HG02884 (cell line): ENCODE data around the gene COPG2.

ENCODE experiments used
- ATAC-seq: cut with Tn5 transposase; IDR thresholded peaks from one replicate; pipeline ENCODE4 v1.9.1; 2021; ENCODE audit warnings: mild to moderate bottlenecking, moderate library complexity; ENCODE audit not compliant: unreplicated experiment

COPG2 gene

GRCh38 chr7:130506358-130506757, 162.2 kb downstream of the COPG2 start:
- ATAC-seq, result no peak

GRCh38 chr7:130505753-130506152, 162.8 kb downstream of the COPG2 start:
- ATAC-seq, result no peak

DNA sequence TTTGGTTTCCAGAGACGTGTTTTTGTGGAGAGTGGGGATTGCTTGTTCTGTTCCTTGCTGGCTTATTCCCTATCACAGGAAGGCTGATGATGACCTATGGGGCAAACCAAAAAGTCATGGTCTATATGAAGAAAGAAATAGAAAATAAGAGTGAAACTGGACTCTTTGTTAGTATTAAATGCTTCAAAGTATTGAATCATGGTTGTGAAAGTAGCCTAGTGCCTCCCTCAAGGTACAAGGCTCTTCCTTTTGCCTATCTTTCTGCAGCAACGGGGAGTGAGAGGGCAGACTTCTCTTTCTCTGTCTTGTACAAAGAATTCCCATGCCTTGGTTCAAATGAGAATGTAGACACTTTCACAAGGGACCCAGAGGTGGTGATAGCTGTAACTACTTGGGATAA, 167.6 kb downstream of the COPG2 start:
- ATAC-seq, result no peak

DNA sequence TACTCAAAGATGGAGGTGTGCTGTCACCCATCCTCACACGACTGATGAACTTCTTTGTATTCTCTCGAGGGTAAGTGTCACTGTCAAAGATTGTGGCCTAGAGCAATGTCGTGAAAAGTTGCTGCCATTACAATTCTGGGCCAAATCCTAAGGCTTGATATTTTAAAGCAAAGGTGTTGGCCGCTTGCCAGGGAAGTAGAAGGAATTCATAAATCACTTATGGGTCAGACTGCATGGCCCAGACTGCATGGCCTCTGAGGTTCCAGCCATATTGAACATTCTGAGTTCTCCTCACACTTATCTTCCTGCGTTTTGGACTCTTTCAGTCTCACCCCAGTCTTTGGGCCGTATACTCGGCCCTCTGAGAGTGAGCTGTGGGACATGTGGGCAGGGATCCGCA, 168.1 kb downstream of the COPG2 start:
- no peak for ATAC-seq

DNA sequence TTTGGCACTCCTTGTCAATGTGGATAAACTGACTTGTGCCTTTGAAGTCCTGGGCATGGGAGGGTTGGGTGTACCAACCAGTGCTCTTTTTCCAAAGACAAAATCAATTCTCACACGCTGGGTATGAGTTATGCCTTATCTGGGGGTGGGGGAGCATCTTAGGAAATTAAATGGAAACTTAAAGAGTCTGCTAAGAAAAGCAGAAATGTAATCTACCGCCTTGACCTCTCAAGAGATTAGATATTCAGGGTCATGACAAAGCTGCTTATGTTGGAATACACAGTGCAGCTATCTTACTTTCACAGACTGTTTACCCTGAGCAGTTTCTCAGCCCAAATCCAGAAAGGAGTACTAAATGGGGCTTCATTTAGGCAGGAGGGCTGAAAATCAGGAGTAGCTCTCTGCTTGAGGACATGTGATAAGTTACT, 174.1 kb downstream of the COPG2 start:
- no peak for ATAC-seq

- no peak for ATAC-seq
Measured at GRCh38 chr7:130493275-130493873, 175.2 kb downstream of the COPG2 start.

DNA sequence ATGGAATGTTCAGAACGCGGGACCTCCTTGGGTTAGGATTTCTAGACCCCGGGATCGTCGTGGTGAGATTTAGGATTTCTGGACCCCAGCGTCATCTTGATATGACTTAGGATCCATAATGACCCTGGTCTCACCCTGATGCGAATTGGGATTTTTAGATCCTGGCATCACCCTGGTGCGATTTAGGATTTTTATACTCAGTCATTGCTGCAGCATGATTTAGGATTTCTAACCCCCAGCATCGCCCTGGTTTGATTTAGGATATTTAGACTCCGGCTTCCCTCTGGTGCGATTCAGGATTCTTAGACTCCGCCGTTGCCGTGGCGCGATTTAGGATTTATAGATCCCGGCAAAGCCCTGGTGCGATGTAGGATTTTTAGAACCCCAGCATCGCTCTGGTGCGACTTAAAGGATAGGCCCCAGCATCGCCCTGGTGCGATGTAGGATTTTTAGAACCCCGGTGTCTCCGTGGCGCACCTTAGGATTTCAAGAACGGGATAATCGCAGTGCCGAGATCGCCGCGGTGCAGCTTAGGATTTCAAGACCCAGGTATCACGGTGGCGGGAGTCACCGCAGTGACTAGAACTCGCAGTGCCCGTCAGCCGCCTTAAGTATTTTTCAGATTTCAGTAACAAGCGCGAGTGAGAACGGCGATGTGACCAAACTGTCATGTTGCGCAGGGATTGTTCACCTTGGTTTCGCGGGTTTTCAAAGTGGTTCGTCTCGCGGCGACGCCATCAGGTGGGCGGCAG, 175.8 kb downstream of the COPG2 start:
- ATAC-seq, result no peak

- ATAC-seq, result no peak
Measured at GRCh38 chr7:130491841-130492522, 176.6 kb downstream of the COPG2 start, which contains the start of gene MEST. MEST (plus strand) TSS chr7:130492085; CDS start chr7:130492314, 229 bp downstream.

DNA sequence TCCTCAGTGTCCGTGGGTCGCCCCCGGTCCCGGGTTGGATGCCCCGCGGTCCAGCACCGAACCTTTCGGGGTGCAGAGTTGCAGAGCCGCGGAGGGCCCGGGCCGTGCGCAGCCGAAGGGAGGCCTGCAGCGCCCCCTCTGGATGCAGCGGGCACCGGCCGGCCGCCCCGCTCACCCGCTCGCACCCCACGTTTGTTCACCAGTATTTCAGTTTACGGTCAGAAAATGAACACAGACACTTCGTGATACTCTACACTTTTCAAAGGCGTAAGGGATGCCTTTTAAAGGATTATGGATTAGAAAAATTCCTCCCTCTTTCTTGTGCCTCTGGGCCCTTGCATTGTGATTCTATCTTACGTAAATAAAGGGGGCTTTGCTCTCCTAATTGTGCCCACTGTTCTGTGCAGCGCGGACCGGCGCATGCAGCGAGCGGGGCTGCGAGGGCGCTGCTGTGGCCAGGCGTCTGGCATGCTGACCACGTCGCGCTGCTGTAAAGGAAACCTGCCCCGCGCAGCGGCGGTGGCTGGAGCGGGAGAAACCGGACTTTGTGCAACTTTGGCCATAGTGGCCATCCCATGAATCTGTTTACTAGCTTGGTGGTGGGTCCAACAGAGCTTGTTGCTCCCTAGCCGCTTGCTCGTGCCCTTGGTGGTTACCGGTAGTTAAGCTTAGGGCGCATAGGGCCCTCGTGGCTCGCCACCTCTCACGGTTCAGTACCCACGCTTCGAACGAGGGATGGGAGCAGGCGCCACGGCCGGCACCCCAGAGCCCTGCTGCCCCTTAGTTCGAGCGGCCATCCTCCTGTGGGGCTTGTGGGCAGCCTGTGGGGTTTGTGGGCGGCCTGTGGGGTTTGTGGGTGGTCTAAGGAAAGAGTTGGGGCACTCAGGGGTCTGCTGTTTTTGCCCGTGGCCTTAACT, 177.4 kb downstream of the COPG2 start:
- ATAC-seq, result no peak

DNA sequence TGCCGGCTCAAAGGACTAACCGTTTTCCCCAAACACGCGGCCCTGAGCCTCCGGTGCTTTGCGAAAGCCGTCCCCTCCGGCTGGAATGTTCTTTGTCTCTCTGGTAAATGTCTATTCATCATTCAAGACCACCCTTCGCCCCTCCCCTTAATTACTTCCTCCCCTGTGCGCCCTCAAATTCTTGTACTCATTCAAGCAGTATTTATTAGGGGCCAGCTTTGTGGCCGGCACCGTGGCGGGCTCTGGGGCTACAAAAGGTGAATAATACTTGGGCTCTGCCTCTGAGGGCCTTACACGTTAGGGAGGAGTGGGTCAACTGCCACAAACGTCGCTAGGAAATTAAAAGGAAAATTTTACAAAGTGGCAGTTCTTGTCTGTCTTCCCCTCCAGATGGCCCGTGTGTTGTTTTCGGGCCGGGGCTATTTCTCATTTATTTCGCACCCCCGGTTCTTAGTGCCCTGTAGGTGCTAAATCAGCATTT, 178.2 kb downstream of the COPG2 start:
- no peak for ATAC-seq

DNA sequence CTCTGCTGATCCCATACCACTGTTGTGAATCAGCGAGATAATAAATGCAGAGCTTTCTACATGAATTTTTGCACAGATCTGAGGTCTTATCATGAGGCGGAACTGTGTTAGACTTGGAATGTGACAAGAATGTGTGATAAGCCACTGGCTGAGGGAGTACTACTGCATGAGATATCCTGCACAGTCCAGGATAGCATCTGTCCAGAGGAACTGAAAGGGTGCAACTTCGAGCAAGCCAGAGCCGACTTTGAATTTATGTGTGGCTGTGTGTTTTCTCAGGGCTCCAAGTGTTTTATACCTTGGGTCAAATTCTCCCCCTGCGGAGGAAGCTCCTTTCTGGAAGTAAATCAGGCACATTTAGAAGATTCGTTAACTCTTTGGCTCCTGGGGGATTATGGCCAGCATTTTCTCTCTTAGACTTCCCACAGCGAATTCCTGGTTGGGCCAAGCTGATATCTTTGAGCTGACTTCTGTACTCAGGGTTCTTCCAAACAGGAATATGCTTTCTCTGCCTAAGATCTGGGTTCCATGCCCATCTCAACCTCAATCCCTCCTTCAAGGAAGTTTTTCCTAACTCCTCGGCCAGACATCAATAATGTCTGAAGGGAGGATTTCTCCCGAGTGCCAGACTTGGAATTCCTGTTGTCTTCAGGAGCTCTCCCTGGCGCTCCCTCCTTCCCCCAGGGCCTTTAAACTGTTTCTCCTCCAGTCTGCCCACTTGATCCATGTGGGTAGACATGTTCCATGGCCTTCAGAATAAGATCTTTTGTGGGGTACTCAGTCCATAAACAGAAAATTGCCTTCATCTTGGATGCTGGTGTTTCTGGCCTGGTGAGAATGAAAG, 179.2 kb downstream of the COPG2 start:
- ATAC-seq, result no peak

DNA sequence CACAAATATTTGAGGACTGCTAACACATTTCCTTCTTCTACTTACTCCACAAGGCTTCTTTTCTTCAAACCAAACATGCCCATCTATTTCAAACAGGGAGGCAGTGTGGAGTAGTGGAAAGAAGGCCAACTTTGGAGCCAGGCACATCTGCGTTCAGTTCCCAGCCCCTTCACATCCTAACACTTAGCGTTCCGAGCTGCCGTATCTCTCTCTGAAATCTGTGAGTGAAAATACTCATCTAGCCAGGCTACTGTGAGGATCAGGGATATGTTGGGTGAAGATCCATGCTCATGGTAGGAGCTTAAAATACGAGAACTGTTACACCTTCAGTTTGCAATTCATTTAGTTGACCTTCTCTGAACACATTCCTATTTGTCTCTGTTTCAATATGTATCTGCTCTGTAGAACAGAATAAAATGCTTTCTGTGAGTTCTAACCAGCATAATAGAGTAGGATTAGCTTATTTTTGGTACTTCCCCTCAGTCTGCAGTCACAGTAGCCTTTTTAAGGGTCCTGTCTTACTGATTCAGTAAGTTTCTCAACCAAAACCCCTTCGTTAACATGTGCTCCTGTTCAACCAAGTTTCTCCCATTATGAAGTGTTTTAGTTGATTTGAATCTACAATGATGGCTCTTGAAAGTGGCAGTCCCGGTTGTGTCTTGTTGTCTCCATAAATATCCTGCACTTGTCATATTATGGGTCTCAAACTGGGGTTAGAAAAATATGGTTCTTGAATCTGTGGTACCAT, 180.0 kb downstream of the COPG2 start:
- ATAC-seq, result no peak

GRCh38 chr7:130486954-130487436, 181.6 kb downstream of the COPG2 start:
- no peak for ATAC-seq

DNA sequence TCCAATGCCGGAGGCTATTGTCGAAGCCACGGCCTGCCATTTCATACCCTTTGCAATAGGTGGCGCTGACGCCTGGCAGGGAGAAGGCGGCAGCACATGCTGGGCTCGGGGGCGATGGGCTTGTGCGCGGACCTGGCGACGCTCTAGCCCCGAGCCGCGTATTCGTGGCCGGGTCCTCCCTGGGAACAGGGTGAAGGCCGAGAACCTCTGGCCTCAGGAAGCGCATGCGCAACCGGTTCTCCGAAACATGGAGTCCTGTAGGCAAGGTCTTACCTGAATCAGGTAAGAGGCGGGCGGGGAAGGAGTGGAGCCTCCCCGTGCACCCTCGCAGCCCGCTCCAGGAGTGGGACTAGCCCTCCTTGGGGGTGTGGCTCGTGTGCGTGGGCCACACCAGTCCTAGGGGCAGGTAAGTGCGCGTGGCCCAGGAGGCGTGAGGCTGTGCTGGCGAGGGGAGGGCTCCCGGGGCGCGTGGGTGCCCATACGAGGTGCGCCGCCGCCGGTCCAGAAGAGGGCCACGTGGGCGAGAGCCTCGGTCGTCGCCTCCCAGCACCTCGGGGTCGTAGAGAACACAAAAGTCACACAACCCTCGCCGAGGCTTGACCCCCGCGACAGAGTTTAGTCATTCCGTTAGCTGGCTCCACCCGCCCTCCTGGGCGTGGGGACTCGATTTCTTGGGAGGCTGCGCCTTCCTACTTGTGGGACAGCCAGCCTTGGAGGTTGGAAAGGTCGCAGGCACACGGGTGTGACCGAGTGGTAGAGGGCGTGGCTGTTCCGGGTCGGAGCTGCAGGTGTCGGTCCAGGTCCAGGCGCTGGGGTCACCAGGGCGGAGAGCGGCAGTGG, 182.2 kb downstream of the COPG2 start:
- no peak for ATAC-seq

DNA sequence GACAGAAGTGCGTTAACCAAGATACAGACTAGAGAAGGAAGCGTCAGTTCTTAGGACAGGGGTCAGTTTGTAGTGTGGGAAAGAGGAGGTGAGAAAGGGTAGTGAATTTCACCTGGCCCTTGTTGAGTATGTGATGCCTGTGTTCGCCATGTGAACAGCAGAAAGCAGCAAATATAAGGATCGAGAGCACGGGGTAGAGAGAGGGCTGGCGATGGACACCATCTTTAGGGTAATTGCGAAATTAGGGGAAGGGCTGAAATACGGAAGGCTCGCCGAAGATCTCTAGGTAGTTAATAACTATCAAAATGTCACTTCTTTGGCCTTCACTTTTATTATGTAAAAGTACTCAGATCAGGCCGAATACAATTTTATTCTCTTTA, 182.8 kb downstream of the COPG2 start:
- no peak for ATAC-seq

GRCh38 chr7:130483031-130483430, 185.5 kb downstream of the COPG2 start:
- ATAC-seq, result no peak

DNA sequence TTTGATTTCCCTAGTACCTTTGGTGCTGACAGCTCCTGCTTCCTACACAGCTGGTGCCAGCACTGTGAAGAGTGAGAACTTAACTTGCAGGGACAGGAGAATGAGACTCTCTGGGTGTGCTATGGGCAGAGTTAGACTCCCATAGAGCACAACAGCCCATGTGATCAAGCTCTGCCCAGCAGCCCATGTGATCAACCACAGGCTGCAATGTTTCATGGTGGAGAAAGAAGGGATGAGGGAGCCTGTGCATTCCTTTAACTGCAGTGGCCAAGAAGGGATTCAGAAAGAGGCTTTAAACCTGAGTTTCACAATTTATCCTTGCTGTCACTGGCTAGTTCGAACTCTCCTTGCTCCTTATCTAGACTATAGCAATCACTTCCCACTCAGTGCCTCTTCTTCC, 186.7 kb downstream of the COPG2 start:
- no peak for ATAC-seq

GRCh38 chr7:130479716-130480400, 188.7 kb downstream of the COPG2 start:
- no peak for ATAC-seq
